ENCODE results near the gene ITSN1.
A peak's percentile ranks its signal among the peaks of the same experiment; 100 is the strongest.

ITSN1 gene

GRCh38 chr21:33940881-33941245 lies 298.6 kb downstream of the ITSN1 start:
- DNase-seq = no peak

GRCh38 chr21:33942426-33942825 lies 300.1 kb downstream of the ITSN1 start:
- DNase-seq = no peak

- DNase-seq = no peak
These were observed 301.0 kb downstream of the ITSN1 start for GRCh38 chr21:33943293-33943692.

- no peak for DNase-seq
These were observed 302.0 kb downstream of the ITSN1 start for GRCh38 chr21:33944185-33944763.

GRCh38 chr21:33945652-33946270 lies 303.5 kb downstream of the ITSN1 start:
- DNase-seq = no peak

GRCh38 chr21:33947451-33948095 lies 305.3 kb downstream of the ITSN1 start:
- DNase-seq = peak; percentile 85

- peak; percentile 86 for DNase-seq
These were observed 306.0 kb downstream of the ITSN1 start for GRCh38 chr21:33948096-33948950.

GRCh38 chr21:33948951-33949444 lies 306.7 kb downstream of the ITSN1 start:
- DNase-seq = no peak
